HS-5 (cell line): ENCODE results near the gene FANCG.
A peak's percentile ranks its signal among the peaks of the same experiment; 100 is the strongest.

Experiments
- DNase-seq: peaks from one replicate; pipeline ENCODE4 v3.0.0-alpha.2; 2012; ENCODE audit warnings: low read depth

The FANCG gene

DNA sequence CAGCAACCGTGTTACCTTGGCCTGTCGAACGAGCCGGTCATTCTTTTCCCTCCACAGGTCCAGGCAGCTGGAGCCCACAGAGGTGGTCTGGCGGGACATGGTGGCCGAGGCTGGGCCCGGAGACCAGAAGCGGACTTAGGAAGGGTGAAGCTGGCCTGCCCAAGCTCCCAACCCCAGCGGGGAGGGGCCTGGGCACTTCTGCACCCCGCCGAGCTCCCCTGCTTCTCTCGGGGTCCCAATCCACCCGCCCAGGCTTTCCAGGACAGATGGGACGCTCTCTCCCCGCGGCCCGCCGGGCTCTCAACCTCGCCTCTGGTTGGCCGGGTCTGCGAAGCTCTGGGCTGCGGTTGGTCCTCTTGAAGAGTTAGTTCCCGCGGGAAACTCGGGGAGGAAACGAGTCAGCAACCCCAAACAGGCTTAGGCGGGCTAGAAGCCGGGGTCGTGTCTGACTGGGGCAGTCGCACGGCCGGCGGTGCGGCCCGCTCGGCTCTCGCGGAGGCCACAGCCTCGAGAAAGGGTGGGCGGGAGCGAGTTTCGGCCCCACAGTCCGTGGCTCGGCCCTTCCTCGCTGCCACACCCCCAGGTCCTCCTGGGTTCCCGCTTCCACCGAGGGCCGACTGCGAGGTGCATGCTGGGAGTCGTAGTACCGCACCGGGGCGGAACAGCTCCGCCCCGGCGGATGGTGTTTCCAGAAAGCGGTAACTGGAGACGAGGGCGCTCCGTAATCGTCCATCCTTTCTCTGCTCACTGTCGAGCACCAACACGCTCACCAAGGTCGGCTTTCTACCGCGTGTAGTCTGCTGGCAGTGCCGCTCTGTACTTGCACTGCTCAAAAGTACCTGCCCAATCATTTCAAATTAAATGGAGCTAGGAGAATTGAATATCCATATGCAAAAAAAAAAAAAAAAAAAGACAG lies at the start of gene FANCG:
Gene FANCG (minus strand): TSS at position 517 of the 916 bp plus-strand sequence. CDS start 418 bp downstream, at position 99.
- peak; percentile 74 for DNase-seq

DNA sequence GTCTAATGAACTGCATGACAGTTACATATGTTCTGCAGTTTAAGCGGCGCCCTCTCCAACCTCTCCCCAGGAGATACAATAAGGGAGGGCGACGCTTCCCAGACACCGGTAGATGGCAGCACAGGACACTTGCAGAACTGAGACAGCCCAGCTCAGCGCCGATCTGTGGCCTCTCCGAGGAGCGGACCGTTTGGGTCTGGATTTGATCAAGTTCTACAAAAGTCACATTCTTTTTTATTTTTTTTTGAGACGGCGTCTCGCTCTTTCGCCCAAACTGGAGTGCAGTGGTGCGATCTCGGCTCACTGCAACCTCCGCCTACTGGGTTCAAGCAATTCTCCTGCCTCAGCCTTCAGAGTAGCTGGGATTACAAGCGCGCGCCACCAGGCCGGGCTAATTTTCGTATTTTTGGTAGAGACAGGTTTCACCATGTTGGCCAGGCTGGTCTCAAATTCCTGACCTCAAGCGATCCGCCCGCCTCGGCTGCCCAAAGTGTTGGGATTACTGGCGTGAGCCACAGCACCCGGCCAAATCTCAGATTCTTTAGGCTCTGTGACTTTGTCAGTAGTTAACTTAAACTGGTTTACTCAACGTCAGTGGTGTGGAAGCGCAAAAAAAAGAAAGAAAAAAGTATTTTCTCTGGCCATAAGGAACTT lies 37.3 kb upstream of the FANCG start:
- DNase-seq: peak; percentile 80

DNA sequence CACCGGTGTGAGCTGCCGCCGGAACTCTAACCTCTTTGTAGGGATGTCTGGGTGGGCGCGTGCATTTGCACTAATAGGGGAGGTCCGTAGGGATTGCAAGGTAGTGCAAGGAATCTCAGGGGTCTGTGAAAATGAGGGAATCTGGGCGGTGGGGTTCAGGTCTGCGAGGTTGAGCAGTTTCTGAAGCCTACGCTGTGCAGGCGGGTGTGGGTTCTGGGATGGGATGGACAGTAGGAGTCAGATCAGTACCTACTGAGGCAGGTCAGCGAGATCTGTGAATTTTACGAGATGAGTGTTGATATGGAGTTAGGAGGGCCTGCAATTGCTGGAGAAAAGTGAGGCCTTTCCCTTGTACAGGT lies 36.8 kb upstream of the FANCG start:
- DNase-seq: no peak

DNA sequence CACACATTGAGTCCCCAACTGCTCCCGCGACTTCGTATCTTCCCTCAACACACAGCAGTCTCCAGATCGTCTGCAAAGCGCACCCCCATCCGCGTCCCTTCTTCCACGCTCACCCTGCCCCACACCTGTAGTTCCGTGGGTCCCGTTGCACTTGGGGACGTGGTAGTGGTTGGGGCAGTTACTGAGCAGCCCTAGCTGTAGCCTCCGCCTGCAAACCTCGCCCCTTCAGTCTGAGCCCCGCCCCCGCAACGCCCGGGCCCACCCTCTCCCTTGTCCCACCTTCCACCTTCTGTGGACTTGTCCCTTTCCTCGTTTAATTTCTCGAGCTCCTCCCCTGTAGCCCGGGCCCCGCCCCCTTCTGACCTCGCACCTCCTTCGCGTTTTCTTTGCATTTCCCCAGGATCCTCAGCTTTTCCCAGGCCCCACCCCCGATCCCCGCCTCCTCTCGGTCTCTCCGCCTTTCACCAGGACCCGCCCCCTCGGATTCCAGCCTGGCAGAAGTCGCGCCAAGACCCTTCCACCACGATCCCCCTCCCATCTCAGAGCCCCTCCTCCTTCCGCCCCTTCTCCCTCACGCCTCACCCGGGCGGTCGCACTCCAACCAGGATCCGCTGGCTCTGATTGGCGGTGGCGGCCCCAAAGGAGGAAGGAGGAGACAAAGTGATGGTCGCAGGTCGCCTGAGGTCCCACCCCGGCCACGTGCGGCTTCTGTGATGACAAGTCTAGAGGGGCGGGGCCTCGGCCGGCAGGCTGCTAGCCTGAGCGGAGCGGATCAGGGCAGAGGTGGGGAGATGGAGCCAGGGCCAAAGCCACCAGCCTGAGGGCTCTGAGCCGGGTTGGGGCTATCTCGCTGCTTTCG lies 36.2 kb upstream of the FANCG start, which contains the start of gene ATOSB:
Gene ATOSB (minus strand): TSS at position 183 of the 859 bp plus-strand sequence. CDS start 7,588 bp downstream, outside the sequence.
- DNase-seq: peak; percentile 92

DNA sequence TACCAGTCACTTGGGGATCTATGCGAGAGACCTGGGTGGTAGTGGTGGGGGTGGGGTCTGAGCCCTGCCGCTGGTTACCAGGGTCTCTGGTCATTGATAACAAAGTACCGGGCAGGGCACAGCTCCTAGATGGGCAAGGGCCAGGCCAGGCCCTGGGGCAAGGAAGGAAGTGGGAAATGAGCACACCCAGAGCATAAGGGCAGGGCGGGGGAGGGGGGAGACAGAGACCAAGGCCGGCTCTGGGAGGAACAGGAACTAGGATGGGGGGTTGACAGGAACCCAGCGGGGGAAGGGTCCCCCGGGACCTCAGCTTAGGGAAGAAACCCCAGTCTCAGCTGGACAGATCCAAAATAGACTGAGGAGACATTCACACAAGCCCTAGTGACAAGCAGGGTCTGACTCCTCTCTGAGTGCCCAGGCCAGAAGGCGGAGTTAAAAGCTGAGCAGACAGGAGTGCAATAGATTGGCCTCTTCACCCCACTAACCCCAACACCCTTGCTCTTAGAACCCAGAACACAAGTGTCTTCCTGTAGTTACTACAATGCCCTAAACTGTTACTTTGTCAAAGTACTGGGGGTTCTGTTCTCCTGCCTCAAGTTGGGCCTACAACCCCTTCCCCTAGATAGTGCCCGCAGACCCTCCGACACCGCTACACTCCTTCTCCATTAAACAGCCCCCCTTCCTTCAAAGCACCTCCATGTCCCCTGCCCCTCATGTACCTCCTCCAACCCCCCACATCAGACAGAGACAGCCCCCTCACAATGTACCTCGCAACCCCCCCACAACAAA lies 35.3 kb upstream of the FANCG start:
- DNase-seq: no peak

DNA sequence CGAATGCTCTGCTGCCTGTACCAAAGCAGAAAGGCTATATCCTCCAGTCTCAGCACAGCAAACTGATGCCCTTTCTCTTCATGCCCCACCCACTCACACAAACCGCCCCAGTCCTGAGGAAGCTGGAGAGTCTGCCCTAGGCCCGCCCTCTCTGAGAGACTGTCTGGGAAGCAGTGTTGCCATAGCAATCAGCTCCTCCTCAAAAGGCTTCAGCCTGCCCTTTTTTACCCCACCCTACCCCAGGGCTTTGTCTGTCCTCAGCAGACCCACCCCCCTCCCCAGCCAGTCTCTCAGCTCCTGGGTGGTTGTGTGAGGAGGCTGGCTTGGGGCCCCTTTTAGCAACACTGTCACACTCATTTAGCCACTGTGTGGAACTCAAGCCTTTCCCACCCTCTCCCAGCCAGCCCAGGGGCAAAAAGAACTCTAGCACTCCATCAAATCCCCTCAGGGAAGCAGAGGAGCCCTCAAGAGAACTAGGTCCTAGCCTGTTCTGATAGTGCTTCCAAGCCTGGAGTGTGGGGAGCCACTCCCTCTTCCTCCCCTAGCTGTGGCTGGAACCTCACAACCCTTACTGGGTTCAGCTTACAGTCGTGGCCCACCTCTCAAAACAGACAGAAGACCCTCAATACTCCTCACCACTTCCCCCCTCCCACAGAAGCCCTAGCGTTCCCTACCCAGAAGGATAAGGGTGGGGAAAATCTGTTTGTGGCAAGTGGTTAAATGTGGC lies 34.5 kb upstream of the FANCG start:
- DNase-seq: no peak

DNA sequence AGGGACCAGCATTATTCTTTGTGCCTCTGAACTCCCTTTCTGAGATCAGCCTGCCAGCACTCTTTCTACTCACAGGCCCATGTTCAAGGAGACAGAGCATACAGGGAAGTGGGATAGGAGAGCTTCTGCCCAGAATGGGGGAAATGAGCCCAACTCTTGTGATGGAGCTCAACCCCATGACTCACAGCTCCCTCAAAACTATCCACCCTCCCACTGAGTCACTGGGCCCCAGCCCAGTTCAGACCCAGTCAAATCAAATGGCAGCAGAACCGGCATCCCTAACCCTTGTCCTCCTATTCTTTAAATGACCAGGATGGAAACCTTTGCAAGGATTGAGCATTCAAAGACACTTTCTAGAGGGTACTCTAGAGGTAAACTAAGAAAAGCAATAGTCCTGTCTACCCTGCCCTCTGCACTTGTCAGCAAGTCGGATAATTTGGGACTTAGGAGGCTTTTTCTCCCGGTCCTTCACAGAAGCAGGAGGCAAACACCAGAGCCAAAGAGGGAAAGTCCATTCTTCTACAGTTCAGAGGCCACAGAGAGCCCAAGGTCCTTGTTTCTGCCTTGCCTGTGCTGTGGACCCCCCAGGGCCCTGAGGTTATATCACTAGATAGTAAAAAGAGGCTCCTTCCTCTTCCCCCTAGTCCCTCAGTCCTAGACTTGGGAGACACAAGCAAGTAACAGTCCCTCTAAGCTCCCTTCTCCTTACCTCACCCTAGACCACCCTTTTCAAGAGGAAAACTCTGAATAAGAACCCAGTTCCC lies 32.7 kb upstream of the FANCG start:
- DNase-seq: peak; percentile 56

DNA sequence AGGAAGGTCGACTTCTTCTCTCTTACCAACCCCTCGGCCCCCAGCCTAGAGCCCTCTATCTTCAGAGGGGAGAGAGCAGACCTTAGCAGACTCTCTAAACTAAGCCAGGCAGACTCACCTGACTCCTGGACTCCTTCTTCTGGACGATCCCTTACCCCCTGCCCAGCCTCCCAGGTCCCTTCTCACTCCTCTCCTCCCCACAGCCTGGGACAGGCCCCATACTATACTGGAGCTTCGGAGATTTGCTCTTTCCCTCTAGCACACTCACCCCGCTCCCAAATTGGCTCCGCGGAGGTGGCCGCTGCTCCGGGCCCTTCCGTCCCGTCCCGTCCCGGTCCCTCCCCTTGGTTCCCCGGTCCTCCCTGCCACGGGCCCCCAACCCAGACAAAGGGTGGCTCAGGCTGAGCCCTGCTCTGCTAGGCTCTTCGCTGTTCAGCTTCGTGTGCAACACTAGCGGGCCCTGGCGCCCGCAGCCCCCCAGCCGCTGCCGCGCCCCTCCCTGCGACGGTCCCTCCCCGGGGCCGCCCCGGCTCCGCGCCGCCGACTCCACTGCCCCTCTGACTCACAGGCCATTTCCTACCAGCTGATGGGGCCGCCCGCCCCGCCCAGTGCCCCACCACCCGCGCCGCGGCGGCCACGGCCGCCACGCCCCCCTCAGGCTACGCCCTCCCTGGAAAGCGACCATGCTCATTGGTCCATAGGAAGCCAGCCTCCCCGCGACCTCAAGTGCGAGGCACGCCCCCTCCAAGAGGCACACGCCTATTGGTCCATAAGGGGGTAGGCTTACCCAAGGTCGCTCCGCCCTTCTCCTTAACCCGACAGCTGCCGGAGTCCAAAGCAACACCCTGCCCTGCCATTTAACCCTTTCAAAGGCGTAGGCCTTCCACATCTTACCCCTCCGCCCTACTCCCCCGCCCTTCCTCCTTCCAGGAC lies 31.5 kb upstream of the FANCG start:
- DNase-seq: peak; percentile 95

DNA sequence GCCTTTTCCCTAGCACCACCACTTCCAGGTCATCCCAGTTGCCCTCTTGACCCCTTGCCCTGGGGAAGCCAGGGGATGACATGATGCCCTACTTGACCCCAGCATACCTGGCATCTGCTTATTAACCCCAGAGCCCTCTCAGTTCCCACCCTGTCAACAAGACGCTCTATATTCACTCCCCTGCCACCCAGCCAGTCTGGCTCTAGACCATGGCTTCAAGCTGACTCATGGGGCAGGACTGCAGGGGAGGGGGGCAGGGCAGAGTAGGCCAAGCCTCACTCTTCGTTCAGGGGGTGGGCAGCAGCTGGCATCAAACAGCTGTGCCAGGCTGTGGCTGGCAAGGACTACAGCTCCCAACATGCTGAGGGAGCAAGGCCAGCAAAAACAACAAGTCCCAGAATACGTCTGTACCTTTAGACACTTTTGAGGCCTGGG lies 30.6 kb upstream of the FANCG start:
- DNase-seq: no peak

DNA sequence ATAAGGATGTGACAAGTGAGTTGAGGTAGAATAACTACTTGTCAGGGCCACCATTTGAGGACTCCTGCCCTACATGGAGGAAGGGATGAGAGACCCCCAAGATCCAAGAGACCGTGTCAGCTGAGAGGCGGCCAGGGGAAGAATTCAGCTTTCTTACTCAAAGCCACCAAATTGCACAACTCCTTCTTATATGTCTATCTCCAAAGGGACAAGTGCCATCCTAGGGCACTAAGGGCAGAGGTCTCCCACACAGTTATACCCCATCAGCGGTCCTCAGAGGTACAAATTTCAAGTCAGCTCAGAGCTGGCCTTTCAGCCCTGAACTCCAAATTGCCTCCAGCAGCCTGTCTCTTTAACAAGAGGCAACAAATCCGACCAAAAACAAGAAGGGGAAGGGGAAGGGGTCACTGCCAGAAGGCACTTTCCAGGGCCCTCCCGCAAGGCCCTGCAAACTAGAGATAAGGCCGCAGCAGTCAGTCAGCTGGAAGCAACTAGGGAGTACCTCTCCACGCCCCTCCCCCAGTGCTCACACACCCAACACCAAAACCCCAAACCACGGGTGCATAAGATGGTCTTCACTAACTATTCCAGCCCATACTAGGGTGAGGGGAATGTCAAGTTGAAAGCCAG lies 29.3 kb upstream of the FANCG start:
- DNase-seq: no peak

DNA sequence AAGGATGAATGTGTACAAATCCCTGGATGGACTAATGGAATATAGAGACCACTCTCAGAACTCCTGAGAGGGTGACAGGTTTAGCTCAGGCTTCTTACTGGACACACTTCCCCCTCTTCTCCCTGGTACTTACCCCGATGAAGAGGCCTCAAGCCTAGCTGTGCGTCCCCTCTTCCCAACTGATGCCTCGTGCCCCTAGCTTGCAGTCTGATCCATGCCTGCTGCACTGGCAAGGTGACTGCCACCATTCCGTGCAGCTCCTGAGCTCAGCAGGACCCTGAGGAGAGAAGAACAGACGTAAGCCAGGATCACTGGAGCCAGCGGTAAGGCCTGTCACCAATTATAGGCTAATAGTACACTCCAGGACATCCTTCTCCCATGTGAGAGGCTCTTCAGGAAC lies 28.7 kb upstream of the FANCG start:
- no peak for DNase-seq

DNA sequence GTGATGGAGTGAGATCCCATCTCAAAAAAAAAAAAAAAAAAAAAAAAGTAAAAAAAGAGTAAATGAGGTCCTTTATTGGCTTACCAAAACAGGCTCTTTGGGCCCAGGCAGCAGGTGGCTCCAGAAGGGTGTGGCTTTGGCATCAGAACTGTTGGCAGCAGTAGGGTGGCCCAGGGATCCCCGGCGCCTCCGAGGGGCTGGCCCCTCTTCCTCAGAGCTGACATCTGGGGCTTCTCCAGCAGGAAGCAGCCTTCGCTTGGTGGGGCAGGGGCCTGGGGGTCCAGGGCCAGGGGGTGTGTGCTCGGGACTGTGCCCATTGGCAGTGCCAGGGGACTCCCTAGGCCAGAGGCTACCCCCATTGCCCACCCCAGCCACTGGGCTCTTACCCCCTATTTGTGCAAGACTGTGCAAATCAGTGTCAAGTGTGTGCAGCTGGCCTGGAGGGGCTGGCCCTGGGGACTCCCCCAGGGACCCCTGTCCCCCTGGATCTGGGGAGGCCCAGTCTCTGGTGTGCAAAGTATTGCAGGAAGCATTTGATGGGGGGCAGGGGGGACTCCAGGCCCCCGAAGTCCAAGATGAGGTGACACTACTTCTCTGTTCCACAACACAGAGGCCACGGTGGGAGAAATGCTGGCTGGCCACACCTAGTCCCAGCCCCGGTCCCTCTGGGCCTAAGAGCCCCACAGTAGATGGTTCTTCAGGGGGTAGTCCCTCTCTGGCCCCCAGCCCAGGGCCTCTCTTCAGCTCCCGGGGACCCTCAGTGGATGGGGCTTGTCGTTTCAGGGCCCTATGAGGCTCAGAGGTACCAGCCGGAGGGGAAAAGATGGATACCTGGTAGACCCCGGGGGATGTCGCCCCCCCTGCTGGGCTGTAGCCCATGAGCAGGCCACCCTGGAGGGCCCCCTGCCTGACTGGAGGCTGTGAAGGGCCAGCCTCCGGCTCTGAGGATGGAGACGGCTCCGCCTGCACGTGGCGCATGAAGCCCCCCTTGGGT lies 27.9 kb upstream of the FANCG start:
- no peak for DNase-seq

DNA sequence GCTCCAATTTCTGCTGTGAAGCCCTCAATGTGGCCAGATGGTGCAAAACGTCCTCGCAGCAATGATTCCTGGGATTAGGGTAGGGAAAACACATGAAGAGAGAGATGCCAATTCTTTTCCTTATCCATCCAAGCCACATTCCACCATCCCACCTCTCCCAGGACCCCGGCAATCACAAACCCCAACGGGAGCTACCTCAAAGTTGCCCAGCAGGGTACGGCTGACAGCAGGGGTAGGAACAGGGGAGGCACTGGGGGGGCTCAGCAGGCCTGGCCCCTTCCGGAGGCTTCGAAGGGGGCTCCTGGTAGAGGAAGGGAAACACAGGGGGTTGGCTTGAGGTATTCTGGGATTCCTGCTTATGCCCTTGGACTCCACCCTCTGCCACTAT lies 26.6 kb upstream of the FANCG start:
- DNase-seq: no peak

DNA sequence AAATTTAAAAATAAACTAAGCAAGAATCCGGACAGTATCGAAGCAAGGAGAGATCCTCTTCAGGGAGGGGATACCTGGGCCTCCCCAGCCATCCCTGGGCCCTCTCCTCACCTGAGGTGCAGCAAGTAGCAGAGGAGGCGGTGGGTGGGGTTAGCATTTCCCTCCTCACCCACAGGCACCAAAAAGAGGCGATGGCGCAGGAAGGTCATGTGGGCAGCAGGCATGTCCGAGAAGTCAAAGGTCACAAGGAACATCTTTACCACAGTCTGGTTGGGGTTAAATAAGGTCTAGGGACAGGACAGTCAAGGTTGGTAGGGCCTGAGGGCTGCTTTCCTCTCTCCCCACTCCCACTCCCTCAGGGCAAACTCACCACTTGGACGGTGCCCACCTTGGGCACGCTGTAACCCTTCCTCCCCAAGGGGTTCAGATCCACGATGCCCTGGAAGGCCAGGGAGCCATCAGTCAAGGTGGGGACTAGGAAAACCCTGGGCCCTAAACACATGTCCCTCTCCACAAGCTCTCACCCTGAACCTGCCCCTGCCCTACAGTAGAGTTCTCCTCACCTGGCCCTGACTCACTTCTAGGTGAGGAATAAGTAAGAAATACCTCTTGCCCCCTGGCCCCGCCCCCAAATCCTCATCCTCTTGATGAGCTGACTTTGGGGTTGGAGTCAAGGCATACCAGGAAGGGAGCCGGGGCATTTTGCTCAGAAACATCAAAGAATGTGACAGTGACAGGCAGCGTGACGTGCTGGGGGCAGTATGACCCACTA lies 26.0 kb upstream of the FANCG start:
- no peak for DNase-seq

DNA sequence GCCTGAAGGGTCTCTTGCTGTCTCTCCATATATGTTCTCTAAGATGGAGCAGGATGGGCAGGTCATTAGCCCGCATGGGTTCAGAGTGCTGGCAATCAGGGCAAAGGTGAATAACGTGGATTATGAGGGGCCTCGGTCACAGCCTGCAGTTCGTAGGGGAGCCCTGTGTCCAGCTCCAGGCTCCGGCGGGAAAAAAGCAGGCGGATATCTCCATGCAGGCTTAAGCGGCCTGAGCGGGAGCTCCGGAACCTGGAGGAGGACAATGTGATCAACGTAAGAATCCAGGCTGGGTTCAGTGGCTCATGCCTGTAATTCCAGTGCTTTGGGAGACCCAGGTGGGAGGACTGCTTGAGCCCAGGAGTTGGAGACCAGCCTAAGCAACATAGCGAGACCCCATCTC lies 25.4 kb upstream of the FANCG start:
- DNase-seq: no peak

DNA sequence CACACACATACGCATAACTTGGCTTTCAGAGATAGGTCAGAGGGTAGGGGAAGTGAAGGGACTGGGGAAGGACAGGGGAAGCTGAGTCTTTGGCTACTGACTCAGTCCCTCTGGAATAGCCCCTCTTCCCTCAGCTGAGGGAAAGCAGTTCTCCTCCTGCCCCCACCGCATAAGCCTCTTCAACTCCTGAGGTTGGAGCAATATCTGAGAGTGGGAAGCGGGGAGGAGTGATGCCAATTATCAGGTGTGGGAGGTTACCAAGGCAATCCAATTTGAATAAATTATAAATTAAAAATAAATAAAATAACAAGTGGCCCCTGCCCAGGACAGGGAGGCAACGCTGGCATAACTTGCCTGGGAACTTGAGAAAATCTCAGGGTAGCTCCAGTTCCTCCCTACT lies 24.8 kb upstream of the FANCG start:
- DNase-seq: no peak
